Prostate gland (tissue), 2 donors: ENCODE measurements around the gene OR2H2. TPM values are rescaled to one million over a fixed set of nuclear protein-coding genes. Genes with fewer than 3 reads are reported as not detected.

ENCODE experiments used
- DNase-seq: peaks from one replicate; pipeline ENCODE4 v3.0.0-alpha.2; 2019; ENCODE audit warnings: low spot score
- H3K27ac ChIP-seq, 2 donors: fragments of 200-600 bp; sonication (generic); 2 replicates each; pipeline ENCODE4 v1.5.1; 2017 to 2019
- H3K27me3 ChIP-seq: fragments of 200-600 bp; sonication (generic); replicated peaks from 2 replicates; pipeline ENCODE4 v1.5.1; 2019; ENCODE audit not compliant: insufficient read depth
- H3K36me3 ChIP-seq, 2 donors: fragments of 200-600 bp; sonication (generic); 1 replicate in 1 of 2; 2 replicates in 1 of 2; pipeline versions ENCODE4 v1.5.1 to v1.8.1; 2017 to 2019
- H3K4me1 ChIP-seq: fragments of 200-600 bp; sonication (generic); replicated peaks from 2 replicates; pipeline ENCODE4 v1.5.1; 2019
- H3K4me3 ChIP-seq, 2 donors: fragments of 200-600 bp; sonication (generic); 2 replicates each; pipeline ENCODE4 v1.5.1; 2017 to 2019
- H3K9me3 ChIP-seq: fragments of 200-600 bp; sonication (generic); 2 replicates; pipeline ENCODE4 v1.5.1; 2017
- POLR2A ChIP-seq: fragments of 450-650 bp; IDR thresholded peaks from one replicate; pipeline ENCODE4 v1.6.1; 2016; ENCODE audit warnings: antibody characterized with exemption, mild to moderate bottlenecking
- POLR2AphosphoS5 ChIP-seq: sonication (generic); formaldehyde crosslinking; IDR thresholded peaks from one replicate; pipeline ENCODE4 v1.6.1; 2017; ENCODE audit warnings: antibody characterized with exemption
- WGBS: methylation state at CpG from one replicate; pipeline ENCODE4 v1.1.5; 2018; 5-methylcytosine and 5-hydroxymethylcytosine counted together
- intact Hi-C: fragments of 100-400 bp; cut with DNase I; formaldehyde crosslinking; loops from one replicate; pipeline ENCODE4 v1.14.2; 2022
- total RNA-seq, 2 donors: library from RNA; depleted of rRNA; stranded (reverse); fragments of >200 nt; gene quantifications; one replicate each; pipeline ENCODE4 v1.1.0, GENCODE V29; 2016
- TF ChIP-seq, protein P1 (sequence below), 4 experiments: fragments of 200-600 bp in 2 of 4; fragments of 450-650 bp in 2 of 4; sonication (generic) in 2 of 4; IDR thresholded peaks; 1 replicate in 3 of 4; 2 replicates in 1 of 4; pipeline ENCODE4 v1.5.1; 2016 to 2019; ENCODE audit warnings: antibody characterized with exemption in 4 of 4, mild to moderate bottlenecking in 2 of 4, moderate library complexity in 2 of 4

OR2H2 gene
- total RNA-seq, 2 donors from 2014 or later: not detected

- Histone ChIP-seq H3K4me3 (no peak overlapping the region), H3K27ac (no peak overlapping the region), H3K9me3 (no peaks in the 10 kb centered on the region), H3K27me3 (no peaks in the 10 kb centered on the region), H3K4me1 (no peaks in the 10 kb centered on the region), H3K36me3 (peaks cover 0 to 10% of the 10 kb centered on the region in 2 donors)
- 73% methylated on average over 12 of the region's 12 CpGs for WGBS
- DNase-seq: no peak
- TF ChIP-seq POLR2A: no peak
- TF ChIP-seq, protein P1, sequence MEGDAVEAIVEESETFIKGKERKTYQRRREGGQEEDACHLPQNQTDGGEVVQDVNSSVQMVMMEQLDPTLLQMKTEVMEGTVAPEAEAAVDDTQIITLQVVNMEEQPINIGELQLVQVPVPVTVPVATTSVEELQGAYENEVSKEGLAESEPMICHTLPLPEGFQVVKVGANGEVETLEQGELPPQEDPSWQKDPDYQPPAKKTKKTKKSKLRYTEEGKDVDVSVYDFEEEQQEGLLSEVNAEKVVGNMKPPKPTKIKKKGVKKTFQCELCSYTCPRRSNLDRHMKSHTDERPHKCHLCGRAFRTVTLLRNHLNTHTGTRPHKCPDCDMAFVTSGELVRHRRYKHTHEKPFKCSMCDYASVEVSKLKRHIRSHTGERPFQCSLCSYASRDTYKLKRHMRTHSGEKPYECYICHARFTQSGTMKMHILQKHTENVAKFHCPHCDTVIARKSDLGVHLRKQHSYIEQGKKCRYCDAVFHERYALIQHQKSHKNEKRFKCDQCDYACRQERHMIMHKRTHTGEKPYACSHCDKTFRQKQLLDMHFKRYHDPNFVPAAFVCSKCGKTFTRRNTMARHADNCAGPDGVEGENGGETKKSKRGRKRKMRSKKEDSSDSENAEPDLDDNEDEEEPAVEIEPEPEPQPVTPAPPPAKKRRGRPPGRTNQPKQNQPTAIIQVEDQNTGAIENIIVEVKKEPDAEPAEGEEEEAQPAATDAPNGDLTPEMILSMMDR (IDR thresholded peaks at IDR 0.05): no peak
- TF ChIP-seq POLR2AphosphoS5: no peak
- intact Hi-C loops: no loop called here
Measured at GRCh38 chr6:29602564-29603361, 17.8 kb downstream of the OR2H2 start.

- 92% methylated on average over 11 of the region's 11 CpGs for WGBS
- H3K4me3 ChIP-seq: no peak overlapping the region
- no peak for TF ChIP-seq POLR2AphosphoS5
- TF ChIP-seq POLR2A: no peak
- TF ChIP-seq, protein P1 (IDR thresholded peaks at IDR 0.05): no peak
- H3K36me3 ChIP-seq: peaks cover 0 to 15% of the 10 kb centered on the region in 2 donors
- H3K27me3 ChIP-seq: no peaks in the 10 kb centered on the region
- intact Hi-C loops: no loop called here
- H3K9me3 ChIP-seq: no peaks in the 10 kb centered on the region
- no peak for DNase-seq
- H3K4me1 ChIP-seq: no peaks in the 10 kb centered on the region
- no peak overlapping the region for H3K27ac ChIP-seq
Measured at GRCh38 chr6:29603456-29603855, 18.5 kb downstream of the OR2H2 start.

GRCh38 chr6:29603930-29604329, 19.0 kb downstream of the OR2H2 start:
- intact Hi-C loops: no loop called here
- H3K36me3 ChIP-seq: peaks cover 0 to 15% of the 10 kb centered on the region in 2 donors
- H3K27me3 ChIP-seq: no peaks in the 10 kb centered on the region
- DNase-seq: no peak
- WGBS: 69% methylated on average over 2 of the region's 2 CpGs
- no peaks in the 10 kb centered on the region for H3K4me1 ChIP-seq
- TF ChIP-seq, protein P1 (IDR thresholded peaks at IDR 0.05): no peak
- no peaks in the 10 kb centered on the region for H3K9me3 ChIP-seq
- H3K27ac ChIP-seq: no peak overlapping the region
- H3K4me3 ChIP-seq: no peak overlapping the region

DNA sequence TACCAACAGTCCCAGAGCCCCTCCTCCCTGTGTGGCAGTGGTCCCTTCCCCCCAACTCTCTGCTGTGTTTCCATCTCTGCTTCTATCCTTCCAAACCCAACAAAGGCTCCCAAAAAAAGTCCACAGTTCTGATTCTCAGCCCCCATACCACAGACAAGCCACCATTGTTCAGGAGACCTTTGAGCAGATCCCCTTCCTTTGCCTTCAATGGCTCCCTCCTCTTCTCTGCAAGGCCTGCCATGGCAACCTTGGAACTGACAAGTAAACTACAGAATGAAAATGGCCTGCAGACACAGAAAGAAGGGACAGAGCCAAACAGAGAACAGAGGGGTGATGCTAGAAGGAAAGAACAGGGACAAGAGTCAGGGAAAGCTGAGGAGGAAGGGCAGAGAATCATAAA, 23.2 kb downstream of the OR2H2 start:
- DNase-seq: no peak
- no peaks in the 10 kb centered on the region for H3K4me1 ChIP-seq
- no peak overlapping the region for H3K27ac ChIP-seq
- H3K27me3 ChIP-seq: no peaks in the 10 kb centered on the region
- no peaks in the 10 kb centered on the region for H3K9me3 ChIP-seq
- TF ChIP-seq POLR2AphosphoS5 (no peak), POLR2A (no peak)
- TF ChIP-seq, protein P1 (IDR thresholded peaks at IDR 0.05): no peak
- H3K4me3 ChIP-seq: no peak overlapping the region
- intact Hi-C loops: no loop called here
- H3K36me3 ChIP-seq: peaks cover 0 to 15% of the 10 kb centered on the region in 2 donors

DNA sequence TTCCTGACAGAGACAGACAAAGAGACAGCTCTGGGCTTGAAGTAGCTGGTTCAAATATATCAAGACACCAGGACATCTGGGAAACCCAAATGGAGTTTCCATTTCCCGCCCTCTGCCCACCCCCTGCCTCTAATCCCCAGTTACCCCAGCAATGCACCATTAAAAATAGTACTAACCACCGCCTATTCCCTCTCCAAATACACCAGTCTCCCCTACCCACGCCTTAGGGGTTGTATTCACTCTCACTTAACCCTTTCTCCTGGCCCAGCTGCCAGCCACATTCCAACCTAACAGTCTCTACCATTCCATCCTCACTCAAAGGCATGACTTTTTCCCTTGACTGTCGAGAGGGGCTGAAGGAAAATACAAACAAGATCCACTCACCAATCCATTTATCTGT, 25.6 kb downstream of the OR2H2 start:
- intact Hi-C loops: no loop called here
- no peak overlapping the region for H3K27ac ChIP-seq
- H3K4me3 ChIP-seq: no peak overlapping the region
- no peak for DNase-seq
- H3K36me3 ChIP-seq: peaks cover 0 to 15% of the 10 kb centered on the region in 2 donors
- no peaks in the 10 kb centered on the region for H3K9me3 ChIP-seq
- no peaks in the 10 kb centered on the region for H3K27me3 ChIP-seq
- no peaks in the 10 kb centered on the region for H3K4me1 ChIP-seq
- 94% methylated on average over 4 of the region's 4 CpGs for WGBS
- no peak for TF ChIP-seq POLR2AphosphoS5
- TF ChIP-seq, protein P1 (IDR thresholded peaks at IDR 0.05): no peak
- no peak for TF ChIP-seq POLR2A
